ENCODE data around the gene UBE2E2.

UBE2E2 gene

GRCh38 chr3:23383875-23384274 lies 180.7 kb downstream of the UBE2E2 start:
- no peaks in the 10 kb centered on the region for H3K9me3 ChIP-seq (ENCODE audit: control insufficient read depth, insufficient read depth, low read depth, low read length)
- no peaks in the 10 kb centered on the region for H3K36me3 ChIP-seq (ENCODE audit: control insufficient read depth in 2 of 2, insufficient read depth in 1 of 2, low read length in 2 of 2)
- ChIA-PET CTCF (no interaction called here), POLR2A (no interaction called here)
- H3K4me3 ChIP-seq (ENCODE audit: low read depth, low read length): no peak overlapping the region
- no peak overlapping the region for H3K27ac ChIP-seq (ENCODE audit: extremely low read depth, low read depth, low read length)
- TF ChIP-seq ZSCAN18 (tag by site-specific recombination; IDR thresholded peaks at IDR 0.05) (no peak), ZNF214 (tag by site-specific recombination; IDR thresholded peaks at IDR 0.05; ENCODE audit: borderline replicate concordance) (no peak), ZNF148 (tag by site-specific recombination; IDR thresholded peaks at IDR 0.05; ENCODE audit: borderline replicate concordance) (no peak), ZNF701 (tag by site-specific recombination; IDR thresholded peaks at IDR 0.05) (no peak), ZNF530 (tag by site-specific recombination; IDR thresholded peaks at IDR 0.05; ENCODE audit: low read depth) (no peak), ZNF768 (tag by site-specific recombination; IDR thresholded peaks at IDR 0.05) (no peak), KLF8 (tag by site-specific recombination; IDR thresholded peaks at IDR 0.05) (no peak), ZNF140 (tag by site-specific recombination; IDR thresholded peaks at IDR 0.05) (no peak), ZFP3 (tag by site-specific recombination; IDR thresholded peaks at IDR 0.05; ENCODE audit: low read depth) (no peak)
- H3K4me1 ChIP-seq (ENCODE audit: control insufficient read depth, insufficient read depth, low read length): peaks cover 9% of the 10 kb centered on the region; the same call in 1 of the 2 replicates

DNA sequence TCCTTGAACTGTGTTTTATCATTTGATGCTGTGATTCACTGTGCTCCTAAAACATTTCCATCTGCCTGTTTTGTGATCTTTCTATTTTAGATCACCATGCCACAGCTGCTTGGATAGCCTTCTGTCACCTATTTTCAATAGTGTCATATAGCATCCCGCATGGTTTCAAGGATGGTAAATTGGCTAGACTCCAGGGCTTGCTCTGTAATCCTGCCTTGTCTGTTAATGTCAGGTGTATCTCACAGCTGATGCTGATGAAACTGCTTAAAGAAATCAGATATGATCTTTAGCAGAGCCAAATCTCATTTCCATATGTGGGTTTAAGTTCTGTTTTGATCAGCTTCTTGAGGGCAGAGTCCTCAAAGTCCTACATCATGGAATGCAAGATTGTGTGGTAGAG lies 182.2 kb downstream of the UBE2E2 start:
- ChIA-PET POLR2A (no interaction called here), CTCF (no interaction called here)
- TF ChIP-seq EGR2 (tag by site-specific recombination; IDR thresholded peaks at IDR 0.05; ENCODE audit: low read depth) (no peak), ZNF48 (tag by site-specific recombination; IDR thresholded peaks at IDR 0.05) (no peak), ZNF302 (tag by site-specific recombination; IDR thresholded peaks at IDR 0.05; ENCODE audit: low read depth) (no peak), BCL11A (tag by site-specific recombination; IDR thresholded peaks at IDR 0.05; ENCODE audit: low read depth) (no peak), ZNF560 (tag by site-specific recombination; IDR thresholded peaks at IDR 0.05; ENCODE audit: borderline replicate concordance) (no peak), ZNF324 (tag by site-specific recombination; IDR thresholded peaks at IDR 0.05) (no peak), HOXA7 (CRISPR knock-in tag; IDR thresholded peaks at IDR 0.05; ENCODE audit: borderline replicate concordance) (no peak)
- TF ChIP-seq, protein P1, sequence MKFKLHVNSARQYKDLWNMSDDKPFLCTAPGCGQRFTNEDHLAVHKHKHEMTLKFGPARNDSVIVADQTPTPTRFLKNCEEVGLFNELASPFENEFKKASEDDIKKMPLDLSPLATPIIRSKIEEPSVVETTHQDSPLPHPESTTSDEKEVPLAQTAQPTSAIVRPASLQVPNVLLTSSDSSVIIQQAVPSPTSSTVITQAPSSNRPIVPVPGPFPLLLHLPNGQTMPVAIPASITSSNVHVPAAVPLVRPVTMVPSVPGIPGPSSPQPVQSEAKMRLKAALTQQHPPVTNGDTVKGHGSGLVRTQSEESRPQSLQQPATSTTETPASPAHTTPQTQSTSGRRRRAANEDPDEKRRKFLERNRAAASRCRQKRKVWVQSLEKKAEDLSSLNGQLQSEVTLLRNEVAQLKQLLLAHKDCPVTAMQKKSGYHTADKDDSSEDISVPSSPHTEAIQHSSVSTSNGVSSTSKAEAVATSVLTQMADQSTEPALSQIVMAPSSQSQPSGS (tag by site-specific recombination; IDR thresholded peaks at IDR 0.05; ENCODE audit: low read depth): no peak
- TF ChIP-seq, protein P2, sequence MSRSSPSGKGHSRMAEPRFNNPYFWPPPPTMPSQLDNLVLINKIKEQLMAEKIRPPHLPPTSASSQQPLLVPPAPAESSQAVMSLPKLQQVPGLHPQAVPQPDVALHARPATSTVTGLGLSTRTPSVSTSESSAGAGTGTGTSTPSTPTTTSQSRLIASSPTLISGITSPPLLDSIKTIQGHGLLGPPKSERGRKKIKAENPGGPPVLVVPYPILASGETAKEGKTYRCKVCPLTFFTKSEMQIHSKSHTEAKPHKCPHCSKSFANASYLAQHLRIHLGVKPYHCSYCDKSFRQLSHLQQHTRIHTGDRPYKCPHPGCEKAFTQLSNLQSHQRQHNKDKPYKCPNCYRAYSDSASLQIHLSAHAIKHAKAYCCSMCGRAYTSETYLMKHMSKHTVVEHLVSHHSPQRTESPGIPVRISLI (tag by site-specific recombination; IDR thresholded peaks at IDR 0.05): no peak
- TF ChIP-seq, protein P3, sequence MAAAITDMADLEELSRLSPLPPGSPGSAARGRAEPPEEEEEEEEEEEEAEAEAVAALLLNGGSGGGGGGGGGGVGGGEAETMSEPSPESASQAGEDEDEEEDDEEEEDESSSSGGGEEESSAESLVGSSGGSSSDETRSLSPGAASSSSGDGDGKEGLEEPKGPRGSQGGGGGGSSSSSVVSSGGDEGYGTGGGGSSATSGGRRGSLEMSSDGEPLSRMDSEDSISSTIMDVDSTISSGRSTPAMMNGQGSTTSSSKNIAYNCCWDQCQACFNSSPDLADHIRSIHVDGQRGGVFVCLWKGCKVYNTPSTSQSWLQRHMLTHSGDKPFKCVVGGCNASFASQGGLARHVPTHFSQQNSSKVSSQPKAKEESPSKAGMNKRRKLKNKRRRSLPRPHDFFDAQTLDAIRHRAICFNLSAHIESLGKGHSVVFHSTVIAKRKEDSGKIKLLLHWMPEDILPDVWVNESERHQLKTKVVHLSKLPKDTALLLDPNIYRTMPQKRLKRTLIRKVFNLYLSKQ (tag by site-specific recombination; IDR thresholded peaks at IDR 0.05; ENCODE audit: borderline replicate concordance): no peak
- TF ChIP-seq, protein P4, sequence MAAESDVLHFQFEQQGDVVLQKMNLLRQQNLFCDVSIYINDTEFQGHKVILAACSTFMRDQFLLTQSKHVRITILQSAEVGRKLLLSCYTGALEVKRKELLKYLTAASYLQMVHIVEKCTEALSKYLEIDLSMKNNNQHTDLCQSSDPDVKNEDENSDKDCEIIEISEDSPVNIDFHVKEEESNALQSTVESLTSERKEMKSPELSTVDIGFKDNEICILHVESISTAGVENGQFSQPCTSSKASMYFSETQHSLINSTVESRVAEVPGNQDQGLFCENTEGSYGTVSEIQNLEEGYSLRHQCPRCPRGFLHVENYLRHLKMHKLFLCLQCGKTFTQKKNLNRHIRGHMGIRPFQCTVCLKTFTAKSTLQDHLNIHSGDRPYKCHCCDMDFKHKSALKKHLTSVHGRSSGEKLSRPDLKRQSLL (tag by site-specific recombination; IDR thresholded peaks at IDR 0.05): no peak
- Histone ChIP-seq H3K9me3 (ENCODE audit: control insufficient read depth, insufficient read depth, low read depth, low read length) (no peaks in the 10 kb centered on the region), H3K27ac (ENCODE audit: extremely low read depth, low read depth, low read length) (no peak overlapping the region), H3K4me3 (ENCODE audit: low read depth, low read length) (no peak overlapping the region), H3K36me3 (ENCODE audit: control insufficient read depth in 2 of 2, insufficient read depth in 1 of 2, low read length in 2 of 2) (no peaks in the 10 kb centered on the region), H3K4me1 (ENCODE audit: control insufficient read depth, insufficient read depth, low read length) (peaks cover 9% of the 10 kb centered on the region; the same call in 1 of the 2 replicates)

Data from HEK293 (cell line).